ENCODE measurements around the gene MICU1.

GRCh38 chr10:72462261-72462660, 163.6 kb downstream of the MICU1 start:
- TF ChIP-seq, protein P1, sequence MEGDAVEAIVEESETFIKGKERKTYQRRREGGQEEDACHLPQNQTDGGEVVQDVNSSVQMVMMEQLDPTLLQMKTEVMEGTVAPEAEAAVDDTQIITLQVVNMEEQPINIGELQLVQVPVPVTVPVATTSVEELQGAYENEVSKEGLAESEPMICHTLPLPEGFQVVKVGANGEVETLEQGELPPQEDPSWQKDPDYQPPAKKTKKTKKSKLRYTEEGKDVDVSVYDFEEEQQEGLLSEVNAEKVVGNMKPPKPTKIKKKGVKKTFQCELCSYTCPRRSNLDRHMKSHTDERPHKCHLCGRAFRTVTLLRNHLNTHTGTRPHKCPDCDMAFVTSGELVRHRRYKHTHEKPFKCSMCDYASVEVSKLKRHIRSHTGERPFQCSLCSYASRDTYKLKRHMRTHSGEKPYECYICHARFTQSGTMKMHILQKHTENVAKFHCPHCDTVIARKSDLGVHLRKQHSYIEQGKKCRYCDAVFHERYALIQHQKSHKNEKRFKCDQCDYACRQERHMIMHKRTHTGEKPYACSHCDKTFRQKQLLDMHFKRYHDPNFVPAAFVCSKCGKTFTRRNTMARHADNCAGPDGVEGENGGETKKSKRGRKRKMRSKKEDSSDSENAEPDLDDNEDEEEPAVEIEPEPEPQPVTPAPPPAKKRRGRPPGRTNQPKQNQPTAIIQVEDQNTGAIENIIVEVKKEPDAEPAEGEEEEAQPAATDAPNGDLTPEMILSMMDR (IDR thresholded peaks at IDR 0.05): no peak
- TF ChIP-seq POLR2AphosphoS5 (IDR thresholded peaks at IDR 0.05; ENCODE audit: low read depth, low read length): no peak
